ENCODE data around the gene KRTAP5-9.

DNA sequence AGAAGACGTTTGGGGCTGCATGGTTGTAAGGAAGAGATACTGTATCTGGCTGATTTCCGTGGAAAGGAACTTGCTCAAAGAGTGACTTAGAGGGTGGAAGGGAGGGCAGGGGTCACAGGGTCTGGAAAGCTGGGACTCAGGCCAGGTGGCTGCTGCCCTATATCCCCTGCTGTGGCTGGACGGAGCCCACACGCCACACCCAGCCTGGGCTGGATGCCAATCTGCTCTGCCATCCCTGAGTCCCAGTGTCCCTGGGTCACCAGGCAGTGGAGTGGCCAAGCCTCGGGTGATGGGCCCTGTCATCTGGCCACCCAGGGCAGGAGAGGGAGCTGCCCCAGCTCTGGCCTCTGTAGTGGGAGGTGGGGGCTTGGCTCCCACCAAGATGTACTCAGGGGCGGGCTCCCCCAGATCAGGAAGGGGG, 47.6 kb upstream of the KRTAP5-9 start:
- TF ChIP-seq, protein P1, sequence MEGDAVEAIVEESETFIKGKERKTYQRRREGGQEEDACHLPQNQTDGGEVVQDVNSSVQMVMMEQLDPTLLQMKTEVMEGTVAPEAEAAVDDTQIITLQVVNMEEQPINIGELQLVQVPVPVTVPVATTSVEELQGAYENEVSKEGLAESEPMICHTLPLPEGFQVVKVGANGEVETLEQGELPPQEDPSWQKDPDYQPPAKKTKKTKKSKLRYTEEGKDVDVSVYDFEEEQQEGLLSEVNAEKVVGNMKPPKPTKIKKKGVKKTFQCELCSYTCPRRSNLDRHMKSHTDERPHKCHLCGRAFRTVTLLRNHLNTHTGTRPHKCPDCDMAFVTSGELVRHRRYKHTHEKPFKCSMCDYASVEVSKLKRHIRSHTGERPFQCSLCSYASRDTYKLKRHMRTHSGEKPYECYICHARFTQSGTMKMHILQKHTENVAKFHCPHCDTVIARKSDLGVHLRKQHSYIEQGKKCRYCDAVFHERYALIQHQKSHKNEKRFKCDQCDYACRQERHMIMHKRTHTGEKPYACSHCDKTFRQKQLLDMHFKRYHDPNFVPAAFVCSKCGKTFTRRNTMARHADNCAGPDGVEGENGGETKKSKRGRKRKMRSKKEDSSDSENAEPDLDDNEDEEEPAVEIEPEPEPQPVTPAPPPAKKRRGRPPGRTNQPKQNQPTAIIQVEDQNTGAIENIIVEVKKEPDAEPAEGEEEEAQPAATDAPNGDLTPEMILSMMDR (IDR thresholded peaks at IDR 0.05 in 8 of 11, conservative IDR thresholded peaks at IDR 0.05 in 3 of 11), result no peak
- no peak for TF ChIP-seq POLR2A (IDR thresholded peaks at IDR 0.05)
- TF ChIP-seq POLR2AphosphoS5 (IDR thresholded peaks at IDR 0.05), result peak; percentile 22 to 58 (median 51)
